Mesenchymal stem cell (in vitro differentiated cells and primary cell): ENCODE results near the gene BSDC1.

ENCODE experiments used
- DNase-seq: peaks from one replicate; pipeline ENCODE4 v3.0.0-alpha.2; 2013
- H2AFZ ChIP-seq: one replicate; pipeline ENCODE4 v1.6.1; 2013; ENCODE audit warnings: low read depth, mild to moderate bottlenecking, control low read depth, inconsistent platforms, low read length, moderate library complexity
- H2AK5ac ChIP-seq: 2 replicates; pipeline ENCODE4 v1.6.1; 2013; ENCODE audit warnings: low read length, moderate library complexity, mild to moderate bottlenecking, inconsistent platforms; ENCODE audit not compliant: severe bottlenecking
- H2BK120ac ChIP-seq: one replicate; pipeline ENCODE4 v1.6.1; 2013; ENCODE audit warnings: low read depth, mild to moderate bottlenecking, inconsistent platforms, low read length, moderate library complexity
- H2BK12ac ChIP-seq, 2 experiments: one replicate each; pipeline ENCODE4 v1.6.1; 2013; ENCODE audit warnings: inconsistent platforms in 2 of 2, low read length in 2 of 2, mild to moderate bottlenecking in 2 of 2, moderate library complexity in 2 of 2, control low read depth in 1 of 2
- H2BK15ac ChIP-seq: one replicate; pipeline ENCODE4 v1.6.1; 2013; ENCODE audit warnings: mild to moderate bottlenecking, low read depth, inconsistent platforms; ENCODE audit not compliant: poor library complexity, severe bottlenecking
- H2BK5ac ChIP-seq: 2 replicates; pipeline ENCODE4 v1.6.1; 2013; ENCODE audit warnings: low read depth, mild to moderate bottlenecking, low read length, control low read depth, inconsistent platforms; ENCODE audit not compliant: poor library complexity, severe bottlenecking
- H3K14ac ChIP-seq, 2 experiments: one replicate each; pipeline ENCODE4 v1.6.1; 2013; ENCODE audit warnings: inconsistent platforms in 2 of 2, low read length in 2 of 2, control low read depth in 1 of 2, mild to moderate bottlenecking in 1 of 2, moderate library complexity in 1 of 2
- H3K18ac ChIP-seq, 2 experiments: one replicate each; pipeline ENCODE4 v1.6.1; 2013; ENCODE audit warnings: inconsistent platforms in 2 of 2, low read length in 2 of 2, control low read depth in 1 of 2, low read depth in 1 of 2, mild to moderate bottlenecking in 1 of 2
- H3K23ac ChIP-seq, 2 experiments: one replicate each; pipeline ENCODE4 v1.6.1; 2013; ENCODE audit warnings: inconsistent platforms in 2 of 2, low read length in 2 of 2, mild to moderate bottlenecking in 2 of 2, moderate library complexity in 2 of 2, control low read depth in 1 of 2
- H3K27ac ChIP-seq: 2 replicates; pipeline ENCODE4 v1.5.1; 2013; ENCODE audit warnings: mild to moderate bottlenecking, moderate library complexity, low read length, control low read depth, inconsistent platforms; ENCODE audit not compliant: poor library complexity, severe bottlenecking
- H3K27me3 ChIP-seq, 2 experiments: 2 replicates each; pipeline versions ENCODE4 v1.6.1 to v1.7.0; 2013; ENCODE audit warnings: low read length in 2 of 2, mild to moderate bottlenecking in 2 of 2, moderate library complexity in 2 of 2, control low read depth in 1 of 2, inconsistent platforms in 1 of 2; ENCODE audit not compliant: control insufficient read depth in 1 of 2, insufficient read depth in 1 of 2
- H3K36me3 ChIP-seq, 2 experiments: 2 replicates each; pipeline versions ENCODE4 v1.6.1 to v1.7.0; 2013; ENCODE audit warnings: low read length in 2 of 2, control low read depth in 1 of 2, inconsistent platforms in 1 of 2, low read depth in 1 of 2, mild to moderate bottlenecking in 1 of 2; ENCODE audit not compliant: insufficient read depth in 2 of 2, control insufficient read depth in 1 of 2
- H3K4ac ChIP-seq, 2 experiments: one replicate each; pipeline ENCODE4 v1.6.1; 2013; ENCODE audit warnings: inconsistent platforms in 2 of 2, low read length in 2 of 2, mild to moderate bottlenecking in 2 of 2, moderate library complexity in 2 of 2, control low read depth in 1 of 2, low read depth in 1 of 2
- H3K4me1 ChIP-seq: 2 replicates; pipeline ENCODE4 v1.6.1; 2013; ENCODE audit warnings: low read depth, low read length, control low read depth; ENCODE audit not compliant: control insufficient read depth, insufficient read depth
- H3K4me2 ChIP-seq: 2 replicates; pipeline ENCODE4 v1.6.1; 2013; ENCODE audit warnings: low read length, mild to moderate bottlenecking, inconsistent platforms; ENCODE audit not compliant: poor library complexity, severe bottlenecking
- H3K4me3 ChIP-seq, 2 experiments: 2 replicates each; pipeline versions ENCODE4 v1.5.1 to v1.7.0; 2013; ENCODE audit warnings: low read length in 2 of 2, mild to moderate bottlenecking in 2 of 2, control low read depth in 1 of 2, low read depth in 1 of 2; ENCODE audit not compliant: insufficient read depth in 1 of 2
- H3K79me1 ChIP-seq: replicated peaks from 2 replicates; pipeline ENCODE4 v1.6.1; 2013; ENCODE audit warnings: mild to moderate bottlenecking, control low read depth, low read length, inconsistent platforms; ENCODE audit not compliant: poor library complexity, severe bottlenecking
- H3K9ac ChIP-seq: 2 replicates; pipeline ENCODE4 v1.7.0; 2013; ENCODE audit warnings: mild to moderate bottlenecking, low read length, moderate library complexity
- H3K9me3 ChIP-seq: 2 replicates; pipeline ENCODE4 v1.7.0; 2013; ENCODE audit warnings: mild to moderate bottlenecking, low read length; ENCODE audit not compliant: control insufficient read depth
- H4K8ac ChIP-seq: one replicate; pipeline ENCODE4 v1.6.1; 2013; ENCODE audit warnings: inconsistent platforms, mild to moderate bottlenecking, low read length, moderate library complexity
- H4K91ac ChIP-seq: one replicate; pipeline ENCODE4 v1.6.1; 2013; ENCODE audit warnings: mild to moderate bottlenecking, low read length, inconsistent platforms
- WGBS: methylation state at CpG from one replicate; pipeline ENCODE4 v1.1.7; 2013; ENCODE audit warnings: mixed read lengths; 5-methylcytosine and 5-hydroxymethylcytosine counted together

BSDC1 gene

GRCh38 chr1:32342704-32343103 is 51.5 kb downstream of the BSDC1 start:
- Histone ChIP-seq H2BK12ac (no peak overlapping the region), H3K36me3 (no peaks in the 10 kb centered on the region), H3K18ac (no peak overlapping the region), H3K4me2 (no peak overlapping the region), H3K23ac (no peak overlapping the region), H4K8ac (no peak overlapping the region), H2AFZ (no peak overlapping the region), H3K4me3 (no peak overlapping the region), H3K79me1 (no peaks in the 10 kb centered on the region), H2BK15ac (no peak overlapping the region), H2BK120ac (no peak overlapping the region), H3K27ac (no peak overlapping the region), H3K9me3 (no peaks in the 10 kb centered on the region), H3K27me3 (peaks cover 0 to 11% of the 10 kb centered on the region in 2 experiments), H2AK5ac (no peak overlapping the region), H3K4ac (no peak overlapping the region), H4K91ac (no peak overlapping the region), H3K9ac (no peak overlapping the region), H2BK5ac (no peak overlapping the region), H3K4me1 (peaks cover 30% of the 10 kb centered on the region), H3K14ac (no peak overlapping the region)
- no peak for DNase-seq
- WGBS: 94% methylated on average over 9 of the region's 10 CpGs

- Histone ChIP-seq H3K14ac (no peak overlapping the region), H3K4me3 (no peak overlapping the region), H3K27ac (no peak overlapping the region), H3K79me1 (no peaks in the 10 kb centered on the region), H3K4me1 (peaks cover 38% of the 10 kb centered on the region), H2AK5ac (no peak overlapping the region), H2BK120ac (no peak overlapping the region), H2AFZ (no peak overlapping the region), H3K36me3 (no peaks in the 10 kb centered on the region), H2BK15ac (no peak overlapping the region), H4K91ac (no peak overlapping the region), H3K4ac (no peak overlapping the region), H3K9me3 (no peaks in the 10 kb centered on the region), H3K27me3 (peaks cover 0 to 11% of the 10 kb centered on the region in 2 experiments), H2BK12ac (no peak overlapping the region), H4K8ac (no peak overlapping the region), H3K18ac (no peak overlapping the region), H3K23ac (no peak overlapping the region), H3K9ac (no peak overlapping the region), H2BK5ac (no peak overlapping the region), H3K4me2 (no peak overlapping the region)
- no peak for DNase-seq
- WGBS: 82% methylated on average over 5 of the region's 5 CpGs
Observed at GRCh38 chr1:32341971-32342370, 52.3 kb downstream of the BSDC1 start.

GRCh38 chr1:32341186-32341757 is 53.0 kb downstream of the BSDC1 start:
- H3K9me3 ChIP-seq: no peaks in the 10 kb centered on the region
- H2BK5ac ChIP-seq: no peak overlapping the region
- H3K4me2 ChIP-seq: no peak overlapping the region
- peaks cover 45% of the 10 kb centered on the region for H3K4me1 ChIP-seq
- H2AFZ ChIP-seq: no peak overlapping the region
- H2BK120ac ChIP-seq: no peak overlapping the region
- H3K4ac ChIP-seq: no peak overlapping the region
- no peak overlapping the region for H4K8ac ChIP-seq
- H4K91ac ChIP-seq: no peak overlapping the region
- no peaks in the 10 kb centered on the region for H3K36me3 ChIP-seq
- H3K27ac ChIP-seq: no peak overlapping the region
- no peak overlapping the region for H2AK5ac ChIP-seq
- peak overlapping the region; percentile 32 for H2BK15ac ChIP-seq
- H3K27me3 ChIP-seq: peaks cover 0 to 6% of the 10 kb centered on the region in 2 experiments
- WGBS: 95% methylated on average over 10 of the region's 11 CpGs
- no peak overlapping the region for H3K14ac ChIP-seq
- no peak overlapping the region for H3K9ac ChIP-seq
- DNase-seq: no peak
- no peak overlapping the region for H3K23ac ChIP-seq
- no peak overlapping the region for H3K4me3 ChIP-seq
- no peak overlapping the region for H2BK12ac ChIP-seq
- no peaks in the 10 kb centered on the region for H3K79me1 ChIP-seq
- H3K18ac ChIP-seq: no peak overlapping the region

- Histone ChIP-seq H3K9me3 (no peaks in the 10 kb centered on the region), H3K79me1 (no peaks in the 10 kb centered on the region), H3K18ac (no peak overlapping the region), H3K4me2 (no peak overlapping the region), H4K91ac (no peak overlapping the region), H3K4ac (no peak overlapping the region), H3K36me3 (peaks cover 2 to 5% of the 10 kb centered on the region in 2 experiments), H3K14ac (no peak overlapping the region), H3K27me3 (no peaks in the 10 kb centered on the region), H3K9ac (peak overlapping the region; percentile 18), H2BK5ac (no peak overlapping the region), H3K23ac (no peak overlapping the region), H3K4me3 (no peak overlapping the region), H3K27ac (no peak overlapping the region), H2BK12ac (peak overlapping the region in 1 of 2 experiments; percentile 10), H4K8ac (peak overlapping the region; percentile 7), H2BK120ac (no peak overlapping the region), H2AK5ac (no peak overlapping the region), H3K4me1 (peaks cover 41% of the 10 kb centered on the region), H2BK15ac (peak overlapping the region; percentile 57), H2AFZ (no peak overlapping the region)
- peak; percentile 92 for DNase-seq
- 64% methylated on average over 5 of the region's 5 CpGs for WGBS
Observed at GRCh38 chr1:32339363-32339978, 54.8 kb downstream of the BSDC1 start.
